H1 (cell line): ENCODE data around the gene SAA1. TPM values are rescaled to one million over a fixed set of nuclear protein-coding genes. Genes with fewer than 3 reads are reported as not detected.

ENCODE experiments used
- CTCF ChIA-PET: fragments of 300-600 bp; sonication (Branson Sonifier 250); formaldehyde crosslinking; loops from one replicate; lab custom pipeline; 2021; ENCODE audit not compliant: partially characterized antibody; lab: Charles Lee
- POLR2A ChIA-PET: fragments of 300-600 bp; sonication (Branson Sonifier 250); formaldehyde crosslinking; loops from one replicate; lab custom pipeline; 2021; ENCODE audit warnings: inconsistent platforms; ENCODE audit not compliant: partially characterized antibody; lab: Charles Lee
- DNase-seq, 2 experiments: peaks; one replicate each; pipeline versions ENCODE4 v3.0.0 to v3.0.0-alpha.2; 2010 to 2022; ENCODE audit warnings: low spot score in 2 of 2, low read depth in 1 of 2, mixed read lengths in 1 of 2
- FAIRE-seq: peaks from 2 replicates; lab custom pipeline; 2011; peaks lifted over from hg19 to GRCh38; lab: Jason Lieb, UNC
- H2AFZ ChIP-seq: 2 replicates; pipeline ENCODE4 v1.8.1; 2012; ENCODE audit warnings: low read length, inconsistent platforms
- H2AK5ac ChIP-seq: 2 replicates; pipeline ENCODE4 v1.6.1; 2013; ENCODE audit warnings: low read depth, low read length
- H2BK120ac ChIP-seq: replicated peaks from 2 replicates; pipeline ENCODE3; 2013; ENCODE audit warnings: low read depth, low read length, inconsistent platforms
- H2BK12ac ChIP-seq: 2 replicates; pipeline ENCODE4 v1.6.1; 2013; ENCODE audit warnings: low read depth, low read length
- H2BK15ac ChIP-seq: 2 replicates; pipeline ENCODE4 v1.6.1; 2013; ENCODE audit warnings: low read length
- H2BK20ac ChIP-seq: 2 replicates; pipeline ENCODE4 v1.6.1; 2013; ENCODE audit warnings: low read length
- H2BK5ac ChIP-seq: 2 replicates; pipeline ENCODE4 v1.6.1; 2013; ENCODE audit warnings: low read depth, low read length
- H3K14ac ChIP-seq: 2 replicates; pipeline ENCODE4 v1.6.1; 2013; ENCODE audit warnings: inconsistent platforms; ENCODE audit not compliant: insufficient read length
- H3K18ac ChIP-seq: 2 replicates; pipeline ENCODE4 v1.6.1; 2013; ENCODE audit warnings: low read length; ENCODE audit errors: extremely low read depth
- H3K23ac ChIP-seq: 2 replicates; pipeline ENCODE4 v1.6.1; 2013; ENCODE audit warnings: inconsistent platforms; ENCODE audit not compliant: insufficient read length
- H3K23me2 ChIP-seq: 2 replicates; pipeline ENCODE4 v1.6.1; 2013; ENCODE audit warnings: low read depth, low read length
- H3K27ac ChIP-seq: 2 replicates; pipeline ENCODE4 v1.6.1; 2011; ENCODE audit warnings: low read depth, low read length, inconsistent platforms
- H3K27me3 ChIP-seq, 4 experiments: replicated peaks in 1 of 4; 1 replicate in 1 of 4; 2 replicates in 3 of 4; pipeline versions ENCODE4 v1.6.1 to v1.8.1; 2011 to 2013; ENCODE audit warnings: low read length in 3 of 4, mild to moderate bottlenecking in 3 of 4, inconsistent platforms in 2 of 4, mixed read lengths in 2 of 4, moderate library complexity in 1 of 4; ENCODE audit not compliant: control insufficient read depth in 3 of 4, insufficient read depth in 3 of 4; ENCODE audit errors: extremely low read depth in 1 of 4
- H3K36me3 ChIP-seq, 4 experiments: 2 replicates each; pipeline versions ENCODE4 v1.6.1 to v1.8.1; 2011 to 2013; ENCODE audit warnings: mild to moderate bottlenecking in 4 of 4, low read length in 3 of 4, moderate library complexity in 2 of 4, control low read depth in 1 of 4, inconsistent platforms in 1 of 4; ENCODE audit not compliant: insufficient read depth in 4 of 4, control insufficient read depth in 2 of 4
- H3K4ac ChIP-seq: replicated peaks from 2 replicates; pipeline ENCODE3; 2013; ENCODE audit warnings: low read length, low read depth, mixed read lengths, inconsistent platforms; ENCODE audit not compliant: insufficient read length
- H3K4me1 ChIP-seq, 4 experiments: replicated peaks in 1 of 4; 1 replicate in 1 of 4; 2 replicates in 3 of 4; pipeline versions ENCODE4 v1.6.1 to v1.8.1; 2011 to 2013; ENCODE audit warnings: low read length in 3 of 4, inconsistent platforms in 2 of 4, mixed read lengths in 1 of 4; ENCODE audit not compliant: insufficient read depth in 4 of 4, control insufficient read depth in 3 of 4
- H3K4me2 ChIP-seq, 2 experiments: 2 replicates each; pipeline versions ENCODE4 v1.6.1 to v1.8.1; 2011 to 2013; ENCODE audit warnings: low read depth in 2 of 2, low read length in 2 of 2, control low read depth in 1 of 2, inconsistent platforms in 1 of 2, mild to moderate bottlenecking in 1 of 2; ENCODE audit not compliant: insufficient read depth in 1 of 2
- H3K4me3 ChIP-seq, 4 experiments: fragments of 200-600, 300-600 bp in 1 of 4; sonication (generic), shearing (Covaris generic), sonication (Bioruptor Twin) in 1 of 4; 2 replicates each; pipeline versions ENCODE4 v1.5.1 to v1.8.1; 2011 to 2016; ENCODE audit warnings: low read length in 4 of 4, low read depth in 3 of 4, control low read depth in 2 of 4, inconsistent platforms in 2 of 4, mild to moderate bottlenecking in 2 of 4, mixed read lengths in 1 of 4, moderate library complexity in 1 of 4; ENCODE audit not compliant: insufficient read depth in 2 of 4; ENCODE audit errors: extremely low read depth in 1 of 4
- H3K56ac ChIP-seq: replicated peaks from 2 replicates; pipeline ENCODE3; 2013; ENCODE audit warnings: low read depth, mild to moderate bottlenecking, mixed read lengths, low read length, inconsistent platforms; ENCODE audit not compliant: insufficient read length
- H3K79me1 ChIP-seq: 2 replicates; pipeline ENCODE4 v1.6.1; 2013; ENCODE audit warnings: low read depth, low read length, control low read depth
- H3K79me2 ChIP-seq, 2 experiments: 2 replicates each; pipeline versions ENCODE4 v1.6.1 to v1.8.1; 2012 to 2013; ENCODE audit warnings: low read length in 2 of 2, mild to moderate bottlenecking in 2 of 2, inconsistent platforms in 1 of 2; ENCODE audit not compliant: insufficient read depth in 2 of 2, control insufficient read depth in 1 of 2
- H3K9ac ChIP-seq, 4 experiments: replicated peaks in 1 of 4; 1 replicate in 1 of 4; 2 replicates in 3 of 4; pipeline versions ENCODE4 v1.6.1 to v1.8.1; 2011 to 2013; ENCODE audit warnings: low read depth in 3 of 4, low read length in 3 of 4, control low read depth in 2 of 4, mild to moderate bottlenecking in 2 of 4, moderate library complexity in 2 of 4, inconsistent platforms in 1 of 4; ENCODE audit errors: extremely low read depth in 1 of 4
- H3K9me3 ChIP-seq, 2 experiments: 2 replicates each; pipeline versions ENCODE4 v1.6.1 to v1.8.1; 2012 to 2013; ENCODE audit warnings: mild to moderate bottlenecking in 2 of 2, moderate library complexity in 2 of 2, control low read depth in 1 of 2, inconsistent platforms in 1 of 2, low read depth in 1 of 2, low read length in 1 of 2, mixed read lengths in 1 of 2; ENCODE audit not compliant: insufficient read depth in 2 of 2
- H4K20me1 ChIP-seq, 2 experiments: replicated peaks in 1 of 2; 2 replicates each; pipeline versions ENCODE3 to v1.8.1; 2011 to 2013; ENCODE audit warnings: inconsistent platforms in 2 of 2, low read length in 2 of 2, mild to moderate bottlenecking in 1 of 2; ENCODE audit not compliant: insufficient read depth in 2 of 2, control insufficient read depth in 1 of 2
- H4K5ac ChIP-seq: 2 replicates; pipeline ENCODE4 v1.6.1; 2013; ENCODE audit warnings: low read length, low read depth, mixed read lengths, inconsistent platforms; ENCODE audit not compliant: insufficient read length
- H4K8ac ChIP-seq: 2 replicates; pipeline ENCODE4 v1.8.0; 2013; ENCODE audit warnings: mild to moderate bottlenecking, moderate library complexity, low read length, inconsistent platforms; ENCODE audit not compliant: insufficient read depth; ENCODE audit errors: extremely low read depth
- H4K91ac ChIP-seq: replicated peaks from 2 replicates; pipeline ENCODE3; 2013; ENCODE audit warnings: low read length, mixed read lengths, inconsistent platforms; ENCODE audit not compliant: insufficient read length
- SRF ChIP-seq: IDR thresholded peaks from 2 replicates; pipeline ENCODE4 v1.6.1; 2011; ENCODE audit warnings: mild to moderate bottlenecking, low read depth, low read length, moderate library complexity
- WGBS, 2 experiments: shearing (Covaris generic) in 1 of 2; methylation state at CpG; one replicate each; pipeline versions ENCODE4 v1.1.6 to v1.1.7; 2013 to 2015; ENCODE audit warnings: low lambda C conversion rate in 2 of 2, mixed read lengths in 2 of 2, inconsistent platforms in 1 of 2, low coverage in 1 of 2, missing lambda C conversion rate in 1 of 2; ENCODE audit not compliant: insufficient replicate concordance in 2 of 2, insufficient coverage in 1 of 2, insufficient read length in 1 of 2; ENCODE audit errors: extremely low coverage in 1 of 2, missing lambda C conversion rate in 1 of 2; 5-methylcytosine and 5-hydroxymethylcytosine counted together
- polyA plus RNA-seq, 7 experiments: library from polyadenylated mRNA; depleted of rRNA in 3 of 7; stranded (reverse) in 5 of 7; unstranded in 2 of 7; fragments of >200 nt in 5 of 7; fragments of 200-250 nt in 2 of 7; gene quantifications; 1 replicate in 5 of 7; 2 replicates in 1 of 7; 4 replicates in 1 of 7; pipeline versions ENCODE4 v1.2.1 to v1.2.3, GENCODE V29; 2011 to 2013; ENCODE audit warnings: missing spikeins in 2 of 7, mixed read lengths in 2 of 7
- total RNA-seq: library from RNA; stranded (reverse); fragmentation: NEBNext Ultra II Directional; extraction: Animal tissue kit (Norgen Biotek cat#: 25700); gene quantifications from 2 replicates; pipeline ENCODE4 v1.2.1, GENCODE V29; 2021

Gene SAA1
- total and polyA plus RNA-seq, 2 of the 8 experiments (the other 6 are each of a cell fraction or from before 2014, with no cell fraction given): 0.41 TPM; not detected in 1

- Histone ChIP-seq H3K9me3 (no peaks in the 10 kb centered on the region), H4K8ac (no peak overlapping the region), H4K20me1 (no peaks in the 10 kb centered on the region), H3K9ac (no peak overlapping the region), H2AK5ac (no peak overlapping the region), H3K27me3 (no peaks in the 10 kb centered on the region), H3K27ac (no peak overlapping the region), H3K4ac (no peak overlapping the region), H4K91ac (no peak overlapping the region), H2BK15ac (no peak overlapping the region), H2BK5ac (no peak overlapping the region), H2BK12ac (no peak overlapping the region), H3K23ac (no peak overlapping the region), H3K14ac (no peak overlapping the region), H3K79me2 (peaks cover 0 to 7% of the 10 kb centered on the region in 2 experiments; a peak in 1 of 4 replicates), H3K4me3 (no peak overlapping the region), H3K4me2 (no peak overlapping the region), H3K18ac (no peak overlapping the region), H3K79me1 (peaks cover 3% of the 10 kb centered on the region; the same call in 1 of the 2 replicates), H2BK20ac (no peak overlapping the region), H2AFZ (no peak overlapping the region), H2BK120ac (no peak overlapping the region), H4K5ac (no peak overlapping the region), H3K36me3 (peaks cover 9 to 59% (median 34%) of the 10 kb centered on the region in 4 experiments), H3K56ac (no peak overlapping the region), H3K23me2 (no peaks in the 10 kb centered on the region), H3K4me1 (no peaks in the 10 kb centered on the region)
- FAIRE-seq: no peak
- 93% methylated on average over 2 of the region's 2 CpGs; no CpG with 5 or more reads in 1 of the 2 experiments for WGBS, 2 experiments
- CTCF ChIA-PET: interaction anchor here (0.6 to 1.4 kb wide), 2 partner anchors 136 to 193 kb away, joined by 4 read pairs; no protein-coding TSS in a partner anchor
- POLR2A ChIA-PET: no interaction called here
- TF ChIP-seq SRF: no peak
- DNase-seq: no peak
These were observed 42.2 kb downstream of the SAA1 start for GRCh38 chr11:18308242-18308641.
